ENCODE data around the gene THSD4.

THSD4 gene

GRCh38 chr15:71109905-71110304, 5.4 kb upstream of the THSD4 start:
- TF ChIP-seq EZH2phosphoT487 (IDR thresholded peaks at IDR 0.05; ENCODE audit: borderline replicate concordance, low read length) (no peak), CTCF (IDR thresholded peaks at IDR 0.05; ENCODE audit: low read depth, low read length, poor library complexity, severe bottlenecking) (no peak)
- no peaks in the 10 kb centered on the region for H4K20me1 ChIP-seq (ENCODE audit: control insufficient read depth, insufficient read depth, low read depth, low read length)
- no peaks in the 10 kb centered on the region for H3K9me3 ChIP-seq (ENCODE audit: control insufficient read depth, insufficient read depth, low read length)
- H3K4me1 ChIP-seq (ENCODE audit: control insufficient read depth, low read length), result no peaks in the 10 kb centered on the region
- H3F3A ChIP-seq (ENCODE audit: control insufficient read depth, insufficient read depth), result no peaks in the 10 kb centered on the region
- H3K4me2 ChIP-seq (ENCODE audit: low read length), result no peak overlapping the region
- H3K27me3 ChIP-seq (ENCODE audit: control insufficient read depth, low read length), result no peaks in the 10 kb centered on the region; the same call in 1 of the 2 replicates
- H3K79me2 ChIP-seq (ENCODE audit: control insufficient read depth, low read length), result no peaks in the 10 kb centered on the region
- H3K27ac ChIP-seq (ENCODE audit: low read depth, low read length), result no peak overlapping the region
- H3K9me2 ChIP-seq (replicated peaks; ENCODE audit: control insufficient read depth, low read length), result no peaks in the 10 kb centered on the region
- no peaks in the 10 kb centered on the region for H3K36me3 ChIP-seq (ENCODE audit: control insufficient read depth, low read length)
- H3K4me3 ChIP-seq (ENCODE audit: low read length), result no peak overlapping the region

- H3K79me2 ChIP-seq (ENCODE audit: control insufficient read depth, low read length), result no peaks in the 10 kb centered on the region
- H4K20me1 ChIP-seq (ENCODE audit: control insufficient read depth, insufficient read depth, low read depth, low read length), result no peaks in the 10 kb centered on the region
- TF ChIP-seq EZH2phosphoT487 (IDR thresholded peaks at IDR 0.05; ENCODE audit: borderline replicate concordance, low read length), result no peak
- no peak for TF ChIP-seq CTCF (IDR thresholded peaks at IDR 0.05; ENCODE audit: low read depth, low read length, poor library complexity, severe bottlenecking)
- H3K4me1 ChIP-seq (ENCODE audit: control insufficient read depth, low read length), result no peaks in the 10 kb centered on the region
- no peak overlapping the region for H3K4me2 ChIP-seq (ENCODE audit: low read length)
- H3K36me3 ChIP-seq (ENCODE audit: control insufficient read depth, low read length), result no peaks in the 10 kb centered on the region
- H3K4me3 ChIP-seq (ENCODE audit: low read length), result no peak overlapping the region
- no peaks in the 10 kb centered on the region for H3K9me2 ChIP-seq (replicated peaks; ENCODE audit: control insufficient read depth, low read length)
- H3K27ac ChIP-seq (ENCODE audit: low read depth, low read length), result no peak overlapping the region
- H3K27me3 ChIP-seq (ENCODE audit: control insufficient read depth, low read length), result no peaks in the 10 kb centered on the region; the same call in 1 of the 2 replicates
- H3F3A ChIP-seq (ENCODE audit: control insufficient read depth, insufficient read depth), result no peaks in the 10 kb centered on the region
- H3K9me3 ChIP-seq (ENCODE audit: control insufficient read depth, insufficient read depth, low read length), result no peaks in the 10 kb centered on the region
These were observed 4.7 kb upstream of the THSD4 start for GRCh38 chr15:71110405-71111180.

- no peaks in the 10 kb centered on the region for H3K4me1 ChIP-seq (ENCODE audit: control insufficient read depth, low read length)
- no peaks in the 10 kb centered on the region for H3K79me2 ChIP-seq (ENCODE audit: control insufficient read depth, low read length)
- no peaks in the 10 kb centered on the region for H3K36me3 ChIP-seq (ENCODE audit: control insufficient read depth, low read length)
- no peaks in the 10 kb centered on the region for H3K9me3 ChIP-seq (ENCODE audit: control insufficient read depth, insufficient read depth, low read length)
- no peaks in the 10 kb centered on the region; the same call in 1 of the 2 replicates for H3K27me3 ChIP-seq (ENCODE audit: control insufficient read depth, low read length)
- H4K20me1 ChIP-seq (ENCODE audit: control insufficient read depth, insufficient read depth, low read depth, low read length), result no peaks in the 10 kb centered on the region
- H3K4me3 ChIP-seq (ENCODE audit: low read length), result no peak overlapping the region
- H3K9me2 ChIP-seq (replicated peaks; ENCODE audit: control insufficient read depth, low read length), result no peaks in the 10 kb centered on the region
- H3K4me2 ChIP-seq (ENCODE audit: low read length), result no peak overlapping the region
- no peak overlapping the region for H3K27ac ChIP-seq (ENCODE audit: low read depth, low read length)
- no peaks in the 10 kb centered on the region for H3F3A ChIP-seq (ENCODE audit: control insufficient read depth, insufficient read depth)
- no peak for TF ChIP-seq CTCF (IDR thresholded peaks at IDR 0.05; ENCODE audit: low read depth, low read length, poor library complexity, severe bottlenecking)
- TF ChIP-seq EZH2phosphoT487 (IDR thresholded peaks at IDR 0.05; ENCODE audit: borderline replicate concordance, low read length), result no peak
These were observed 4.1 kb upstream of the THSD4 start for GRCh38 chr15:71111181-71111565.
